ENCODE measurements around the gene TSC22D2.
"Not testable (repeated sequence)": the region's sequence is repeated elsewhere in the genome, so short reads cannot be mapped to it uniquely, and the experiment has no call there.

Gene TSC22D2

DNA sequence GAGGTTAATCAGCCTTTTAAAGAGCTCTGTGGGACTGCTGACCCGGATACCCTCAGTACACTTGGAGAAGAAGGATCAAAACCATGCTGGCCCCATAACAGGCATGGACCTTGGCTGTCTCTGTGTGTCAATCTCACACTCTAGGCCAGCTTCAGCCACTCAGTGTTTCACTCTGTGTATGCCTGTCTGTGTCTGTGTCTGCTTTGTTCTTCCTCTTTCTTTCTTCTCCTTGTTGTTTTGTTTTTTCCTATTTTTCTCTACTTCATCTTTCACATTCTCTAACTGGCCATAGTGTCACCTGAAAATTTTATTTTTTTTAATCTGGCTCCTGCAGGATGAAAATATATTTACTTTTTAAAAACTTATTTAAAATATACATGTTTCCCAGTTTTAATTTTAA lies 87.1 kb downstream of the TSC22D2 start:
- DNase-seq, result no peak

DNA sequence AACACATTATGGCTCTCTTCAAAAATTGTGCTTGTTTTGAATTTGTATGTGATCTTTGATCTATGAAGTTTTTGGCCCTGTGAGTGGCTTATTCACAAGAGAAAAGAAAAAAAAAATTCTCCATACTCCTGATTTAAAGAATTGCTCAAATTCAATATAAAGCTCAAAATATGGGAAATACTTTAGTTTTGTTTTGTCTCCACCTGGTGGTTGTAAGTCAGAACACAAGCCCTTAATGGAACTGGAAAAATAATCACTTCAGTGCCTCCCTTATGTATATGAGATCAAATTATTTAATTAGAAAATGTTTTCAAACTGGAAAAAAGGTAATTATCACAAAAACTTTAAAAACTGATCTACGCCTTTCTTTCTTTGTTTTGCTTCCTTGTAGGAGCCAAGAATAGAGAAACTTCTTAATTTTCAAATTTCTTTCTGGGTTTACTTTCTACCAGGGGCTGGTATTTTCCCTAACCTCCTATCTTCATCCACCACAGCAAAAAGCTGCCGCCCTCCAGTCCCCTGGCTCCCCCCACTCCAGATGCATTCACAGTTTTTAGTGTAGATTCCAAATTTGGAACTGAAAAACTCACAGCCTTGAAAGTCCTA lies 87.6 kb downstream of the TSC22D2 start:
- DNase-seq, result no peak

DNA sequence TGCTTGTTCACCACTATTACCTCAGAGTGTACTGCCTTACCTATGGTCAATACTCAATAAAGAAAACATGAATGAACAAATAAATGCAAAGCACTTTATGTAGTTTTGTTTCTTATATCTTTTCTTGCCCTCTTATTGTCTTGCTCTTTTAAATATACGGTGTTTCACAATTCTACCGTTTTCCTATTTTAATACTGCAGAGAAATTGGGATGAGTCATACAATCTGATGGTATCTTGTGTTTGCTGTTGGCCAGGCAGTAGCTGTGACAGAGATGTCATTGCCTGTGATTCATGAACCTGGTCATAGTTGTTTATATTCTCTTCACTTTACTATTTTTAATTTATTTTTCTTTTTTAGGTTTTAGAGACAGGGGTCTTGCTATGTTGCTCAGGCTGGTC lies 89.9 kb downstream of the TSC22D2 start:
- DNase-seq, result no peak

DNA sequence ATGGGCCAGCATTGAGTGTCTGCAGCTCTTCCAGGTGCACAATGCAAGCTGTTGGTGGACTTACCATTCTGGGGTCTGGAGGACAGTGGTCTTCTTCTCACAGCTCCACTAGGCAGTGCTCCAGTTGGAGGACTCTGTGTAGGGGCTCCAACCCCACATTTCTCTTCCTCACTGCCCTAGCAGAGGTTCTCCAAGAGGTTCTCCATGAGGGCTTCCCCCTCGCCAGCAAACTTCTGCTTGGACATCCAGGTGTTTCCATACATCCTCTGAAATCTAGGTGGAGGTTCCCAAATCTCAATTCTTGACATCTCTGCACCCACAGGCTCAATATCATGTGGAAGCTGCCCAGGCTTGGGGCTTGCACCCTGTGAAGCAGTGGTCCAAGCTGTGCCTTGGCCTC lies 92.9 kb downstream of the TSC22D2 start:
- DNase-seq, result not testable (repeated sequence)

DNA sequence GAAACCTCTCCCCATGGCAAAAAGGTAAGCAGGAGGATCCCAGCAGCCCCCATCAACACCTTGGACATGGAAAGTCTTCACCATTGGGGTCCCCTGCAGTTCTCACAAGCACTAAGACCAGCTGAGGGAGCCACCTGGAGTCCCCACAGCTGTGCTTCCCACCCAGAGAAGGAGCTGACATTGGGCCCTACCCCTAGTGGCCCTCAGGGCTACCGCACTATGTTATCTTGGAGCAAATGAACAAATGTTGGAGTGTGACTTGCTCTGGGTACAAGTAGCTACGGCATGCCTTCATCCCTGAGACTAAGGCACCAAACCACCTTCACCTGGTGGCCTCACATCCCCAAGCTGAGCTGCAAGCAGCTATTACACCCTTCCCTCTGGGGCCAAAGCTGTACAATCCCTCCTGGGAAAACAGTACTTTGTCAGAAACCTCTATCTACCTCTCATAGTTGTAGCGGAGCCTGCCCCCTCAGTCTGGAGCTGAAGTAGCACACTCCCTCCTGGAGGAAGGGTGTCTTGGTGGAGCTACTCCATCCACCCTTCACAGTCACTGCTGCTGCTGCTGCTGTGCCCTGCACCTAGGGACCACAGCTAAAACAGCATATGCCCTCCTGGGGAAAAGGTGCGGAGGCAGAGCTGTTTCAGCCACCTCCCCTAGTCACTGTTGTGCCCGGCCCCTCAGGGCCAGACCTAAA lies 95.5 kb downstream of the TSC22D2 start:
- no peak for DNase-seq

DNA sequence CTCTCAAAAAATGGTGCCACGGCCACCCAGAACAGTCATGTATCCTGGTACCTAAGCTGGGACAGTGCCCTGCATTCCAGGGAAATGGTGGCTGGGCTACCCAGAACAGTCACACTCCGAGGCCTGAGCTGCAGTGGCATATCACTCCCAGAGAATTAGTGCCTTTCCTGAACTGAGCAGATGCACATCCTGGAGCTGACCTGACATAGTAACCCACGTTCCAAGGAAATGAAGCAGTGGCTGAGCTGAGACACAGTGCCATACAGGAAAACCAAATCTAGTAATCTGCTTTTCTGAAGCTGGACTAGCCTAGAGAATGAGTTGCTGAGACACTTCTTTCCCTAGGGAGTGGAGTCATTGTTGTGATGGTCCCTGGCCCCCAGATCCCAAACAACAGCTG lies 96.4 kb downstream of the TSC22D2 start:
- no peak for DNase-seq

DNA sequence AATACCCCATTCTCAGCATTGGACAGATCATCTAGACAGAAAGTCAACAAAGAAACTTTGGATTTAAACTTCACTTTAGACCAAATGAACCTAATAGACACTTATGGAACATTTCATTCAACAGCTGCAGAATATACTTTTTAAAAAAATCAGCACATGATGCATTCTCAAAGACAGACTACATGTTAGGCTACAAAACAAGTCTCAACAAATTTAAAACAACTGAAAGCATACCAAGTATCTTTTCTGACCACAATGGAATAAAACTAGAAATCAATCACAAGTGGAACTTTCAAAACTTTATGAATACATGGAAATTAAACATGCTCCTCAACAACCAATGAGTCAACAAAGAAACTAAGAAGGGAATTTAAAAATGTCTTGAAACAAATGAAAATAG lies 100.3 kb downstream of the TSC22D2 start:
- no peak for DNase-seq

DNA sequence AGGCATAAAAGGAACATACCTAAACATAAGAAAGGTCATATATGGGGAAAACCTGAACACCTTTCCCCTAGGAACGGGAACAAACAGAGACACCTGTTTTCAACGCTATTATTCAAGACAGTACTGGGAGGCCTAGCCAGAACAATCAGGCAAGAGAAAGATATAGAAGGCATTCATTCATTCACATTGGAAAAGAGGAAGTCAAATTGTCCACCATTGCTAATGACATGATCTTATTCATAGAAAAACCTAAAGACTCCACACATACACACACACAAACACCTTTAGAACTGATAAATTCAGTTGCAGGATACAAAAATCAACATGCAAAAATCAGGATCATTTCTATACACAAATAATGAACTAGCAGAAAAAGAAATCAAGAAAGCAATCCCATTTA lies 101.7 kb downstream of the TSC22D2 start:
- no peak for DNase-seq

DNA sequence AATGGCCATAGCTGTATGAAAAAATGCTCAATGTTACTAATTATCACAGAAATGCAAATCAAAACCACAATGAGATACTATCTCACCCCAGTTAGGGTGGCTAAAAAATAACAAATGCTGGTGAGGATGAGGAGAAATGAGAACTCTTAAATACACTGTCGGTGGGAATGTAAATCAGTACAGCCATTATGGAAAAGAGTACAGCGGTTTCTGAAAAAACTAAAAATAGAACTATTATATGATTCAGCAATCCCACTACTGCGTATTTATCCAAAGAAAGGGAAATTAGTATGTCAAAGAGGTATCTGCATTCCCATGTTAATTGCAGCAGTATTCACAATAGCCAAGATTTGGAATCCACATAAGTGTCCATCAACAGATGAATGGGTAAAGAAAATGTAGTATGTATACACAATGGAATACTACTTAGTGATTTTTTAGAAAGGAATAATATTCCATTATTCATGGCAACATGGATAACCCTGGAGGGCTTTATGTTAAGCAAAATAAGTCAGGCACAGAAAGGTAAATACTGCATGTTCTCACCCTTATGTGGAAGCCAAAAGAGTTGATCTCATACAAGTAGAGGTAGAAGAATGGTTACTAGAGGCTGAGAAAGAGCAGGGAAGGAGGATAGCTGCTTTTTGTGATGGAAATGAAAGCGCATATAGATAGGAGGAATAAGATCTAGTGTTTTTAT lies 103.2 kb downstream of the TSC22D2 start:
- no peak for DNase-seq

DNA sequence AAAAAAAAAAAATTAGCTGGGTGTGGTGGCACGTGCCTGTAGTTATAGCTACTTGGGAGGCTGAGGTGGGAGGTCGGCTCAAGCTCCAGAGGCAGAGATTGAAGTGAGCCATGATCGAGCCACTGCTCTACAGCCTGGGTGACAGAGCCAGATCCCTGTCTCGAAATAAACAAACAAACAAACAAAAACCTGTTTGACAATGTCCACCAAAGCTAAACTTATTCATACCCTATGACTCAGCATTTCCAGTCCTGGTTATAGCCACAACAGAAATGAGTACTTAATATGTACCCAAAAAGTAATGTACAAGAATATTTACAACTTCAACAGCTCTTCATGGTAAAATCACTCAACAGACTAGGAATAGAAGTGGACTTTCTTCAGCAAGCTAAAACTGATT lies 107.1 kb downstream of the TSC22D2 start:
- no peak for DNase-seq

Data from activated CD8-positive, alpha-beta memory T cell treated with anti-CD3 and anti-CD28 coated beads, Interleukin-2, amount 50 U/mL, for 48 hours (primary cell).